ENCODE data around the gene SGCA. TPM values are rescaled to one million over a fixed set of nuclear protein-coding genes. Genes with fewer than 3 reads are reported as not detected.

SGCA gene
- total and polyA plus RNA-seq, 2 of the 13 experiments (the other 11 are each of a cell fraction or from before 2014, with no cell fraction given): not detected

- no peak for TF ChIP-seq SIN3A (IDR thresholded peaks at IDR 0.05; ENCODE audit: borderline replicate concordance, low read depth, low read length)
- no peak for TF ChIP-seq ZBTB26 (CRISPR knock-in tag; IDR thresholded peaks at IDR 0.05; ENCODE audit: borderline replicate concordance)
- TF ChIP-seq ZBTB44 (CRISPR knock-in tag; IDR thresholded peaks at IDR 0.05): no peak
- TF ChIP-seq NFKBIZ (CRISPR knock-in tag; IDR thresholded peaks at IDR 0.05): no peak
- peak; percentile 22; the same call in 1 of the 2 replicates for TF ChIP-seq AHR (CRISPR knock-in tag; IDR thresholded peaks at IDR 0.05)
- TF ChIP-seq ZNF780A (CRISPR knock-in tag; IDR thresholded peaks at IDR 0.05): no peak
- TF ChIP-seq ZEB1 (IDR thresholded peaks at IDR 0.05; ENCODE audit: insufficient replicate concordance, low read depth): no peak
- 0 out of 2 replicates have a peak, but pooled peaks have one; percentile 52 for TF ChIP-seq ZNF674 (CRISPR knock-in tag; IDR thresholded peaks at IDR 0.05; ENCODE audit: low read depth)
- 0 out of 2 replicates have a peak, but pooled peaks have one; percentile 27 for TF ChIP-seq ATF2 (CRISPR knock-in tag; IDR thresholded peaks at IDR 0.05)
- peak; percentile 63; the same call in 1 of the 2 replicates for TF ChIP-seq ARID4A (CRISPR knock-in tag; IDR thresholded peaks at IDR 0.05; ENCODE audit: borderline replicate concordance)
- TF ChIP-seq ZMYM4 (CRISPR knock-in tag; IDR thresholded peaks at IDR 0.05): 0 out of 2 replicates have a peak, but pooled peaks have one; percentile 17
Measured at GRCh38 chr17:50149417-50150353, 16.1 kb upstream of the SGCA start (continued).
